ENCODE results near the gene GDF2.

GDF2 gene

DNA sequence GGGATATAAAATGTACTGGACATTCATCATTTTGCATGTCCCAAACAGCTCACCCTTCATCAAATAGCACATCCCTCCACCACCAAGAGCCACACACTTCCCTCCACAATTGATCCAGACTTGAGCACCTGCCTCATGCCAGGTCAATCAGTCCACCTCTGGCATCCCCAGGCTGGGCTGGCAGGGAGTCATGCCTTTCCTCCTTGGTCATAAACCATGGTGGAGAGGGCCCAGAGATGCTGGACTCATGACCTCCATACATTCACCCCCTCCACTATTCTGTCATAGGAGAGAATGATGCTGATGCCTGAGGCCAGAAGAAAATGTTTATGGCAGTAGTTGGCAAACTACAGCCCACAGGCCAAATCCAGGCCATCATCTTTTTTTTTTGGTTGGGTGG, 38.4 kb upstream of the GDF2 start:
- Histone ChIP-seq H3K36me3 (ENCODE audit: control insufficient read depth, insufficient read depth, low read length) (no peaks in the 10 kb centered on the region), H3K4me3 (ENCODE audit: extremely low read depth, insufficient read depth, low read length, poor library complexity, severe bottlenecking) (no peak overlapping the region), H3K4me1 (ENCODE audit: control insufficient read depth, insufficient read depth, low read length, poor library complexity, severe bottlenecking) (no peaks in the 10 kb centered on the region), H3K9me3 (ENCODE audit: control insufficient read depth, low read length) (no peaks in the 10 kb centered on the region), H3K27ac (ENCODE audit: low read depth, low read length, severe bottlenecking) (no peak overlapping the region)

DNA sequence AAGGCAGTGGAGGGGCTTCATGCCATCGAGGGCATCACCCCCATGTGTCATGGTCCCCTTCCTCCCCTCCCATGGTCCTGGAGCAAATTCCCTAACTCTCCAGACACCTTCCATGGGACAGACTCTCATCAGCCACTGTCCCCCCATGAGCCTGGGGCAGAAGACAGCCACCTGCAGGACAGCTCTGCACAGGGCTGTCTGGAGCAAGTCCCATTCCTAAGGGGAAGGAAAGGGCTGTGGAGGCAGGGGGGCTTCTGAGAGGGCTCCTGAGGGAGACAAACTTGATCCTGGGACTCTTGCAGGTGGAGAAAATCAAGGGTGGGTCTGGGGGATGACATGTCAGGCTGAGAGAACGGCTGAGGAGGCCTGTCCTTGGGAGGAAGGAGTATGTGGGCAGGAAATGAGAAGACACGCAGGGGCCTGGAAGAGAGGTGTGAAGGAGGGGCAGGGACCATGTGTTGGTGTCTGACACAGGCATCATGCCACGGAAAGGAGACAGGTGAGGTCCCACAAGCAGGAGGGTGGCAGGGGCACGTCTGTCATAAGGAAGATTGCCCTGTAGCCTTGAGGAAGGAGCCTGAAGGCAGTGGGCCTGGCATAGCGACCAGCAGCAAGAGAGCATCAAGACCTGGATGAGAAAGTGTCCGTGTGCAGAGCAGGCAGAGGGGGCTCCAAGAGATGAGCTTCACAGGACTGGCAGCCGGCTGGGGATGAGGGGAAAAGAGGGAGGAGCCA, 36.7 kb upstream of the GDF2 start:
- Histone ChIP-seq H3K27ac (ENCODE audit: low read depth, low read length, severe bottlenecking) (no peak overlapping the region), H3K4me3 (ENCODE audit: extremely low read depth, insufficient read depth, low read length, poor library complexity, severe bottlenecking) (no peak overlapping the region), H3K4me1 (ENCODE audit: control insufficient read depth, insufficient read depth, low read length, poor library complexity, severe bottlenecking) (no peaks in the 10 kb centered on the region), H3K36me3 (ENCODE audit: control insufficient read depth, insufficient read depth, low read length) (no peaks in the 10 kb centered on the region), H3K9me3 (ENCODE audit: control insufficient read depth, low read length) (no peaks in the 10 kb centered on the region)
- WGBS, 2 experiments (ENCODE audit: insufficient coverage in 2 of 2), result 71 to 79% methylated on average over 7 to 8 of the region's 8 CpGs

DNA sequence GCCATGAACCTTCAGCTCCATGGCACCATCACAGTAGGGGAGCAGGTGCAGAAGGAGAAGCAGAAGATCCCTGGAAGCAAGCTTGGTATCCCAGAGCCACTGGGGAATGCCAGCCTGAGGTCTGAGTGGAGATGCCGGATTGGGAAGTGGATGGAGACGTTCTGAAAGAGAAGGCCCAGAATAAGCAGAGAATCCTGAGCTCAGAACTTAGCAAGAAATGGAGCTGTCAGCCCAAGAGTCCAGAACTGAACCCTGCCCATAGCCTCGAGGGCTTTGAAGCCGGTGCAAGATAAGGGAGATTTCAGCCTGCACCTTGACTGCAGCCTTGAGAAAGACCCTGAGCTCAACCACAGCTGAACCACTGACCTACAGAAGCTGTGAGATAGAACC, 36.1 kb upstream of the GDF2 start:
- 75 to 88% methylated on average over 4 of the region's 4 CpGs for WGBS, 2 experiments (ENCODE audit: insufficient coverage in 2 of 2)
- H3K9me3 ChIP-seq (ENCODE audit: control insufficient read depth, low read length), result no peaks in the 10 kb centered on the region
- H3K27ac ChIP-seq (ENCODE audit: low read depth, low read length, severe bottlenecking), result no peak overlapping the region
- no peak overlapping the region for H3K4me3 ChIP-seq (ENCODE audit: extremely low read depth, insufficient read depth, low read length, poor library complexity, severe bottlenecking)
- H3K36me3 ChIP-seq (ENCODE audit: control insufficient read depth, insufficient read depth, low read length), result no peaks in the 10 kb centered on the region
- H3K4me1 ChIP-seq (ENCODE audit: control insufficient read depth, insufficient read depth, low read length, poor library complexity, severe bottlenecking), result no peaks in the 10 kb centered on the region

DNA sequence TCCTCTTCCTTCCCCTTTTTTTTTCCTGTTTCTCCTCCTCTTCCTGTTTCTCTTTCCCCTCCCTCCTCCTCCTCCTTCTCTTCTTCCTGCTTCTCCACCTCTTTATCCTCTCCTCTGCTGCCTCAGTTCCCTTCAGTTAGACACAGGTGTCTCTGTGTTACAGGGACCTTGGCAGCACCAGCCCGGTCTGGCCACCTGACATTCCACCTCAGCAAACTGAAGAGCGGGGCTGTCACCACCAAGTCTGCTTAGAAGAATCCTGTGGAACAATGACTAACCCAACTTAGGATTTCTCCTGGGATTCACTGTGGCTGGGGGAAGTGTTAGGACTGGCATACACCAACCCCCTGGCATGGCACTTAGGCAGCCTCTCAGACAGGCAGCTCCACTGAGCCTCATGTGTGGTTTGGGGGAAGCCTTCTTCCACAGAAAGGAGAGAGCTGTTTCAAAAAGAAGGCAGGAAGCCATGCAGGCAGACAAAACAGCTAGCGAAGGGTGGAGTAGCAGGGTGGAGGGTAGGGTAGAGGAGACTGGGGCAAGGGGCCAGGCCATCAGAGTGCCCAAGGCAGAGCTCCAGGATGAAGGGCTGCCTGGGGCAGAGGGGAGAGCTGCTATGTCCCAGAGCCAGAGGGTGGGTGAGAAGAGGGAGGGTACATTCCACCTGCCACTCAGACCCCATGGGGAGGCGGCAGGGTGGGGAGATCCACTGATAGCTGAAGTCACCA, 35.5 kb upstream of the GDF2 start:
- Histone ChIP-seq H3K27ac (ENCODE audit: low read depth, low read length, severe bottlenecking) (no peak overlapping the region), H3K9me3 (ENCODE audit: control insufficient read depth, low read length) (no peaks in the 10 kb centered on the region), H3K4me1 (ENCODE audit: control insufficient read depth, insufficient read depth, low read length, poor library complexity, severe bottlenecking) (no peaks in the 10 kb centered on the region), H3K36me3 (ENCODE audit: control insufficient read depth, insufficient read depth, low read length) (no peaks in the 10 kb centered on the region), H3K4me3 (ENCODE audit: extremely low read depth, insufficient read depth, low read length, poor library complexity, severe bottlenecking) (no peak overlapping the region)
- 90% methylated on average over 3 to 4 of the region's 4 CpGs for WGBS, 2 experiments (ENCODE audit: insufficient coverage in 2 of 2)

DNA sequence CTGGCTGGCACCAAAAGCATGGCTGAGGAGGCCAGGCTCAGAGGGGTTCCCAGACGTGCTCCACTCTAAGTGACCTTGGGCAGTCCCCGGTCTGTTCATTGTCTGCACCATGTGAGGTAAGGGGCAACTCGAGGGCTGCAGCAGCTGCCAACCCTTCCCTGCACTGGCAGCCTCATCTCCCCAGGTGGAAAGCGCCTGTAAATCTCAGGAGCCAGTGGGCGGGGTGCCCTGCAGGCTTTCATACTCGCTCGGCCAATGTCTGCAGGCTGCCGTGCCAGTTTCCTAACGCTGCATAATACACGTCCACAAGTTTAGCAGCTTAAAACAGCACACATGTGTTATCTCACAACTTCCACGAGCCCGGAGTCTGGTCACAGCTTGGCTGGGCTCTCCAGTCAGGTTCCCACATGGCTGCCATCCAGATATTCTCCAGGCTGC, 34.9 kb upstream of the GDF2 start:
- Histone ChIP-seq H3K27ac (ENCODE audit: low read depth, low read length, severe bottlenecking) (no peak overlapping the region), H3K36me3 (ENCODE audit: control insufficient read depth, insufficient read depth, low read length) (no peaks in the 10 kb centered on the region), H3K9me3 (ENCODE audit: control insufficient read depth, low read length) (no peaks in the 10 kb centered on the region), H3K4me3 (ENCODE audit: extremely low read depth, insufficient read depth, low read length, poor library complexity, severe bottlenecking) (no peak overlapping the region), H3K4me1 (ENCODE audit: control insufficient read depth, insufficient read depth, low read length, poor library complexity, severe bottlenecking) (no peaks in the 10 kb centered on the region)
- WGBS, 2 experiments (ENCODE audit: insufficient coverage in 2 of 2), result 74 to 86% methylated on average over 8 to 12 of the region's 12 CpGs

DNA sequence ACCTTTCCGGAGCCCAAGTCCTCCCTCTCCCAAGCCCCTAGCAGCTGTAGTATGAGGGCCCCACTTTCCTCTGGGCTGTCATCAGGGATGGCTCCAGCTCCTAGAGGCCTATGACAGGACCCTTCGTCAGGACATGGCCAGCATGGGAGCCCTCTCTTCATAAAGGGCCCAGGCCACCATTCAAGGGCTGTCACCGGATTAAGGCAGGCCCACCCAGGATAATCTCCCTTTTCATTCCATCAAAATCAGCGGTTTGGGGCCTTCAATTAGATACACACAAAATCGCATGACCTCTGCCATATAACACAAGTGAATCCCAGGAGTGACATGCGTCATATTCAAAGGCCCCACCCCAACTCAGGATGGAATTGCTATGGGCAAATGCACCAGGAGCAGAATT, 34.4 kb upstream of the GDF2 start:
- Histone ChIP-seq H3K36me3 (ENCODE audit: control insufficient read depth, insufficient read depth, low read length) (no peaks in the 10 kb centered on the region), H3K4me3 (ENCODE audit: extremely low read depth, insufficient read depth, low read length, poor library complexity, severe bottlenecking) (no peak overlapping the region), H3K27ac (ENCODE audit: low read depth, low read length, severe bottlenecking) (no peak overlapping the region), H3K9me3 (ENCODE audit: control insufficient read depth, low read length) (no peaks in the 10 kb centered on the region), H3K4me1 (ENCODE audit: control insufficient read depth, insufficient read depth, low read length, poor library complexity, severe bottlenecking) (no peaks in the 10 kb centered on the region)
- 88 to 97% methylated on average over 6 of the region's 6 CpGs for WGBS, 2 experiments (ENCODE audit: insufficient coverage in 2 of 2)

DNA sequence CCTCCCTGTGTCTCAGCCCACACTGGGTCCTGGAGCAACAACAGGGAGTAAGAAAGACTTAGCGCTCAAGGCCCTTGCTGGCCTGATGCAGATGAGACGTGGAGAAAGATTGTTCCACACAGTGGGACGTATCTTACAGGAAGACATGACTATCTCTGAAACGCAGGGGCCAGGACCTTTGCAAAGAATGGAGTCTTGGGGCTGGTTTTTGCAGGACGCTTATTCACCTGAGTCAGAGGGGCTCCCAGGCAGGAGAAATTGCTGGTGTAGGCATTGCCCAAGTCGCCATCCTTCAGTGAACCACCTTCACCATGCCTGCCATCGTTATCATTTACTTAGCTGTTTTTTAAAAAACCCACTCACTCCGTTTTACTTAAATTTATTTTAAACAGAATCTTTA, 34.0 kb upstream of the GDF2 start:
- Histone ChIP-seq H3K36me3 (ENCODE audit: control insufficient read depth, insufficient read depth, low read length) (no peaks in the 10 kb centered on the region), H3K4me3 (ENCODE audit: extremely low read depth, insufficient read depth, low read length, poor library complexity, severe bottlenecking) (no peak overlapping the region), H3K9me3 (ENCODE audit: control insufficient read depth, low read length) (no peaks in the 10 kb centered on the region), H3K27ac (ENCODE audit: low read depth, low read length, severe bottlenecking) (no peak overlapping the region), H3K4me1 (ENCODE audit: control insufficient read depth, insufficient read depth, low read length, poor library complexity, severe bottlenecking) (no peaks in the 10 kb centered on the region)
- WGBS, 2 experiments (ENCODE audit: insufficient coverage in 2 of 2), result 90 to 95% methylated on average over 6 of the region's 8 CpGs

DNA sequence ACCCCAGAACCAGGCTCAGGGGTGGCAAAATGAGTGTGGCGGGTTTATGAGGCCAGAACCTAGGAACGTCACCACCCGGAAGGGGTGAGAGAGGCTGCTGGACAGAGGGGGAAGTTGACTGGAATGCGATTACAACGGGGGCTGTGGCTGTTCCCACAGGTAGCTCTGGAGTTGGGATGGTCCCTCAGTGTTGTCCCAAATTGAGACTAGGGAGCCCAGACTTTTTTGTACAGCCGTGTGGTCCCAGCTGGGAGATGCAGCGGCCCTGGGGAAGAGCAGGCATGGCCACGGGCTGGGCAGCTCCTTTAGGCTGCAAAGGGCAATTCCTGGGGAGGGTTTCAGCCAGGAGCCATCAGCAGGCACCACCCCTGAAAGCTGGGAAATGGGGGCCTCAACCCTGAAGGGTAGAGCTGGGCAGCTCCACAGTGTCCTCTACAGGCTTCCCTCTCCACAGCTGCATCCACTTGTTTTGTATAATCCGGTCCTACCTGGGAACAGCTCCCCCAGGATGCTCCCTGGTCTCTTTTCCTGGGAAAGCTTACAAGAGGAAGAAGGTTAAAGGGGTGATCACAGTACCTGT, 33.2 kb upstream of the GDF2 start:
- Histone ChIP-seq H3K9me3 (ENCODE audit: control insufficient read depth, low read length) (no peaks in the 10 kb centered on the region), H3K27ac (ENCODE audit: low read depth, low read length, severe bottlenecking) (no peak overlapping the region), H3K4me1 (ENCODE audit: control insufficient read depth, insufficient read depth, low read length, poor library complexity, severe bottlenecking) (no peaks in the 10 kb centered on the region), H3K4me3 (ENCODE audit: extremely low read depth, insufficient read depth, low read length, poor library complexity, severe bottlenecking) (no peak overlapping the region), H3K36me3 (ENCODE audit: control insufficient read depth, insufficient read depth, low read length) (no peaks in the 10 kb centered on the region)
- 91 to 92% methylated on average over 5 to 7 of the region's 9 CpGs for WGBS, 2 experiments (ENCODE audit: insufficient coverage in 2 of 2)

DNA sequence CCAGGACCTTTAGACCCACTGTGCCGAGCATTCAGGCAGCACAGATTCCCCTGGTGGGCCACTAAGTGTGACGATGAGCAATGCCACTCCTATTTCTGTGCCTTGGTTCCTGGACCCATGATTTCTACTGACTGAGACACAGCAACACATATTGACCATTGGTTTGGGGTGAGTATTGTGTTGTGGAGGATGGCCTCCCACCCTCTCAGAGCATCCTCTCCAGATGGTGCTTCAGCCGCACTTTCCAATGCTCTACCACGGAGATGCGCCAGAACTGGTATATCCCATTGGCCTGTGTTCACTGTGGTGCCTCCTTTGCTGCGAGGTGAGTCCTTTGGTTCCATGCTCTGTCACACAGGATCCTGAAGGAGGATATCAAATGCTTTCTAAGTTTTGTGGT, 32.3 kb upstream of the GDF2 start:
- Histone ChIP-seq H3K9me3 (ENCODE audit: control insufficient read depth, low read length) (no peaks in the 10 kb centered on the region), H3K4me3 (ENCODE audit: extremely low read depth, insufficient read depth, low read length, poor library complexity, severe bottlenecking) (no peak overlapping the region), H3K36me3 (ENCODE audit: control insufficient read depth, insufficient read depth, low read length) (no peaks in the 10 kb centered on the region), H3K4me1 (ENCODE audit: control insufficient read depth, insufficient read depth, low read length, poor library complexity, severe bottlenecking) (no peaks in the 10 kb centered on the region), H3K27ac (ENCODE audit: low read depth, low read length, severe bottlenecking) (no peak overlapping the region)
- WGBS, 2 experiments (ENCODE audit: insufficient coverage in 2 of 2), result 92 to 100% methylated on average over 1 to 6 of the region's 6 CpGs

DNA sequence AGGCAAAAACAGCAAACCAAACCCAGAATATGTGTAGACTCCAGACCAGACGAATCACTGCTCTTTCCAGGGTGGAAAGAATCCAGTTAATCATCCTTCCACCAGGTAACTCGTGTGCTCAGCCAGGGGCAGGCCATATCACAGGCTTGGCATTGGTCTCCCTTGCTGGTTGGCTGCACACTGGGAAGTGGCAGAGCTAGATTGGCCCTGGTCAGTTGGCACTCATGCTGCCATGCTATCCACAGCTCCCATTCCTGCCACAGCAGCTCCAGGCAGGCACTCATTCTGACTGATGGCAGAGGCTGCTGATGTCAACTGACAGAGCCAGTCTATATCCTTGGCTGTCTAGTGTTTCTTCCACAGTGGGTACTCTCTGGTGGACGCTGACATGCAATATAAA, 31.9 kb upstream of the GDF2 start:
- 74 to 88% methylated on average over 2 to 3 of the region's 3 CpGs for WGBS, 2 experiments (ENCODE audit: insufficient coverage in 2 of 2)
- Histone ChIP-seq H3K36me3 (ENCODE audit: control insufficient read depth, insufficient read depth, low read length) (no peaks in the 10 kb centered on the region), H3K4me3 (ENCODE audit: extremely low read depth, insufficient read depth, low read length, poor library complexity, severe bottlenecking) (no peak overlapping the region), H3K27ac (ENCODE audit: low read depth, low read length, severe bottlenecking) (no peak overlapping the region), H3K4me1 (ENCODE audit: control insufficient read depth, insufficient read depth, low read length, poor library complexity, severe bottlenecking) (no peaks in the 10 kb centered on the region), H3K9me3 (ENCODE audit: control insufficient read depth, low read length) (no peaks in the 10 kb centered on the region)

DNA sequence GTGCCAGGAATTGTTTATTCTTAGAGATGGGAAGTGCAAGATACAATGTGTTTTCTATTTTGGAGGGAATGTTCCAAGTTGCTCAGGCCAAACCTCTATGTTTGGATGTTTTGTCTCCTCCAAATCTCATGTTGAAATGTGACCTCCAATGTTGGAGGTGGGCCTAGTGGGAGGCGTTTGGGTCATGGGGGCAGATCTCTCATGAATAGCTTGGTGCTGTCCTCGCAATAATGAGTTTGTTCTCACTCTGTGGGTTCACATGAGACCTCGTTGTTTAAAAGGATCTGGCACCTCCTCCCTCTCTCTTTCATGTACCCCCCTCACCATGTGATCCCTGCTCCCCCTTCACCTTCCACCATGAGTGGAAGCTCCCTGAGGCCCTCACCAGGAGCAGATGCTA, 30.6 kb upstream of the GDF2 start:
- Histone ChIP-seq H3K4me3 (ENCODE audit: extremely low read depth, insufficient read depth, low read length, poor library complexity, severe bottlenecking) (no peak overlapping the region), H3K27ac (ENCODE audit: low read depth, low read length, severe bottlenecking) (no peak overlapping the region), H3K4me1 (ENCODE audit: control insufficient read depth, insufficient read depth, low read length, poor library complexity, severe bottlenecking) (no peaks in the 10 kb centered on the region), H3K36me3 (ENCODE audit: control insufficient read depth, insufficient read depth, low read length) (no peaks in the 10 kb centered on the region), H3K9me3 (ENCODE audit: control insufficient read depth, low read length) (no peaks in the 10 kb centered on the region)
- 73 to 89% methylated on average over 2 to 3 of the region's 3 CpGs for WGBS, 2 experiments (ENCODE audit: insufficient coverage in 2 of 2)

Data from mesodermal cell (in vitro differentiated cells).